Fibroblast of pulmonary artery (primary cell): ENCODE data around the gene NUAK2.

ENCODE experiments used
- DNase-seq: peaks from one replicate; pipeline ENCODE4 v3.0.0-alpha.2; 2010; ENCODE audit warnings: low read depth
- H3K4me3 ChIP-seq: replicated peaks from 2 replicates; pipeline ENCODE4 v1.5.1; 2011; ENCODE audit warnings: low read depth, mild to moderate bottlenecking, control low read depth, low read length, moderate library complexity
- CTCF ChIP-seq: IDR thresholded peaks from 2 replicates; pipeline ENCODE4 v1.5.1; 2011; ENCODE audit warnings: mild to moderate bottlenecking, control low read depth, low read length, inconsistent platforms; ENCODE audit errors: missing control alignments

The NUAK2 gene

DNA sequence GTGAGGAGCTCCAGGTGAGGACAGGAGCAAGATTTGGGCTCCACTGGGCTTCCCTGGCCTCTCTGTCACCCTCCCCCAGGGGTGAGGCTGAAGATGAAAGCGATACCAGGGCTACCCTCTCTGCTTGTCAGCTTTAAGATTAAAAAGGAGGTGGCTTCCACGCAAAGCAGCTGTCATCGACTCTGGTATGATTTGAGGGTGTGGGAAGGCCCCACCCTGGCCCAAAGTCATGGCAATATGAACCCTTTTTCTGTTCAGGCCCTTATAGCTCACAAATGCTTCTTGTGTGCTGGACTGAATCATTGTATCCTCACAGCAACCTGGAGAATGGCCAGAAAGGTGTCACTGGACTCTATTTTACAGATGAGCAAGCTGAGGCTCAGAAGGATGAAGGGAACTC is 41.6 kb downstream of the NUAK2 start:
- no peak for DNase-seq
- H3K4me3 ChIP-seq, result no peak overlapping the region
- no peak for TF ChIP-seq CTCF

DNA sequence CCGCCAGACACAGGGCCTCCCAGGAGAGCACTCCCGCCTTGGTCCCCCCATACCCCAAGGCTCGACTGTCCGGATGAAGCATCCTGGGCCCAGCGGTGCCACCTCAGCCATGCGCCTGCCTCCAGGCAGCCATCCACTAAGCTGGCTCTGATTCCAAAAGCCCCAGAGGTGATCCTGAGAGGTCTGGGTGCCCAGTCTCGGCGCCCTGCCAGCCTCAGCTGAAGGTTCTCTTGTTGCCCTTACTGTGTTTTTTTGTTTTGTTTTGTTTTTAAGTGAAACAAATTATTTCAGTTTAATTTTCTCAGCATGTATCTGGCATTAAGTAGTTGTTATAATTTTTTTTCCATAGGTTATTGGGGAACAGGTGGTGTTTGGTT is 44.9 kb downstream of the NUAK2 start:
- no peak for DNase-seq
- no peak overlapping the region for H3K4me3 ChIP-seq
- no peak for TF ChIP-seq CTCF

DNA sequence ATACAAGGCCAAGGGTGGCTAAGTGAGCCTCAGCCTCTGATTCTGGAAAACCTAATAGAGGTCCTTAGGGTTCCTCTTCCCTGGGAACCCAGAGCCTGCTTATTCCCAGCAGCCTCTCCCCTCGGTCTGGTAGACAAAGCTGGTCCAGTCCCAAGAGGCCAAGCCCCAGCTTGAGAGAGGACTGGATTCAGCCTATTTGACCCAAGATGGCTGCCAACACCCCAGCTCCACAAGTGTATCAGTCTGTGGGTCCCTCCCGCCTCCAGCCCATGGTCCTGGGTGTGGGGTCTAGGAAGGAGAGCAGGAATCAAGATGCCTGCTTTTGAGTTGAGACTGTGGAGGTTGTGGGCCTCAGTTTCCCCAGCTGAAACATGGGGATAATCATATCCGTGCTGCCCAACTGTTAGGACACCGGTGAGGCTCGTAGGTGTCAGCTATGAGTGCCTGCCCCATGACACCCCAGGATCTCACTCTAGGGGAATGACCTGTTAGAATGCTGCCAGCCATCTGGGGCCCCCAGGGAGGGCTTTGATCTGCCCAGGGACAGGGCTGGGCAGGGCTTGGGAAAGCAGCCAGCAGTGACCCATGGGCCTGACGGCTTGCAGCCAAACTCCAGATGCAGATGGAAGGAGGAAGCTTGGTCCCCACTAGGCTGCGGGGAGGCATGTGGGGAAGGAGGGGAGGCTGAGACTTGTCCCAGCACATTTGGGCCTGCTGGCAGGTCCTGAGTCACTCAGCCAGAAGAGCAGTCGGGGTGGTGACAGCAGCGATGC is 45.4 kb downstream of the NUAK2 start:
- no peak for DNase-seq
- no peak for TF ChIP-seq CTCF
- no peak overlapping the region for H3K4me3 ChIP-seq

DNA sequence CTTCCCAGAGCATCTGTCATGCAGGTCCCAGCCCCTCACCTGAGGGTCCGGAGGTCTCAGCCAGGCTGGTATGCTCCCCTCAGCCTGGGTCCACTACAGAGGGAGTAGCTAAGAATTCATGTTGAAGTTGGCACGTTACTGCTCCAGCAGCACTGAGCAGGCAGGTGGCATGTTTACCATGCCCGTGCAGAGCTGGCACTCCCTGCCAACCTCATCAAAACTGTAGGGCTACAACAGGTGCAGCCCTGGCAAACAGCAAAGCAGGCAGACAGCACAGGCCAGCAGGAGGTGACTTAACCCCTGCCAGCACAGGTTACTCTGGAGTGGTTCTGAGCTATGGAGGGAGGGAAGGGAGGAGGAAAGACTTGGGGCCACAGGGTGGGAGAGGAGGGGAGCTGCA is 46.4 kb downstream of the NUAK2 start:
- no peak overlapping the region for H3K4me3 ChIP-seq
- TF ChIP-seq CTCF, result no peak
- DNase-seq, result no peak

DNA sequence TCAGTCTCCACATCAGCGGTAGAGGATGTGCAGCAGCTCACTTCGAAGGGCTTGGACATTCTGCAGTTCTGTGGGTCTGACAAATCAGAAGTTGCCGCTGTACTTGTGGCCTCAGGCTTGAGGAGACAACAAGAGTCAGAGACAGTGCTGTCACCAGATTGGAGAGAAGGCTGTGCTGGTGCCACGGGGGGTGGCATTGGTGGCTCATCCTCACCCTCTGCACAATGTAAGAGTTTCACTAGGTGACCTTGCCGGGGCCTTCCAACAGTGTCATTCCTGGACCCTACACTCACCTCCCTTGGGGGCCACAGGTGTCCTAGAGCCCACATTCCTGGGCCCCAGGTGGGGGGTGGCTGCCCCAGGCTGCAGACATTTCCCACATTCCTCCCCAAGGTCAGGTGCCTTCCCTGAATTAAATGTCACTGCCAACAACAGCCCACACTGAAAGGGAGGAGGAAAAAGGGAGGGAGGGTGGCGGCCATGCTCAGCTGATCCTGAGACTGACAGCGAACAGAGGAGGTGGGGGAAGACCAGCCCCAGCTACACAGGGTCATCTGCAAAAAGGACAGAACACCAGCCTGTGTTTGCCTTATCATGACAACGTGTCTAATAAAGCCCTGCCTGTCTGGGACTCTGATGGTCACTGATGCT is 47.4 kb downstream of the NUAK2 start:
- no peak for DNase-seq
- no peak overlapping the region for H3K4me3 ChIP-seq
- TF ChIP-seq CTCF, result no peak

- H3K4me3 ChIP-seq, result no peak overlapping the region
- DNase-seq, result peak; percentile 82
- peak; percentile 96 for TF ChIP-seq CTCF
Observed at GRCh38 chr1:205273551-205273982, 48.0 kb downstream of the NUAK2 start.
